Kidney epithelial cell (primary cell): Measurements from ENCODE around the gene RNF138. TPM values are rescaled to one million over a fixed set of nuclear protein-coding genes. Genes with fewer than 3 reads are reported as not detected.

ENCODE experiments used
- DNase-seq: peaks from one replicate; pipeline ENCODE4 v3.0.0-alpha.2; 2010; ENCODE audit warnings: low read depth
- H3K27me3 ChIP-seq: 2 replicates; pipeline ENCODE4 v1.6.0; 2011; ENCODE audit warnings: low read length; ENCODE audit not compliant: control insufficient read depth, insufficient read depth
- H3K36me3 ChIP-seq: 2 replicates; pipeline ENCODE4 v1.5.1; 2011; ENCODE audit warnings: low read length; ENCODE audit not compliant: control insufficient read depth, insufficient read depth
- H3K4me3 ChIP-seq: 2 replicates; pipeline ENCODE4 v1.5.1; 2011; ENCODE audit warnings: low read depth, mild to moderate bottlenecking, control low read depth, low read length
- total RNA-seq: library from RNA; depleted of rRNA; stranded (reverse); fragments of >200 nt; gene quantifications from 2 replicates; pipeline ENCODE4 v1.2.3, GENCODE V29; 2015
- TF ChIP-seq, protein P1 (sequence below): IDR thresholded peaks from 2 replicates; pipeline ENCODE4 v1.5.1; 2011; ENCODE audit warnings: mild to moderate bottlenecking, moderate library complexity, low read length, control low read depth, inconsistent platforms; ENCODE audit not compliant: insufficient read depth, poor library complexity, severe bottlenecking

The RNF138 gene
- total RNA-seq, 1 donor from 2014 or later, result 18.6 TPM

- H3K4me3 ChIP-seq, result no peak overlapping the region
- TF ChIP-seq, protein P1, sequence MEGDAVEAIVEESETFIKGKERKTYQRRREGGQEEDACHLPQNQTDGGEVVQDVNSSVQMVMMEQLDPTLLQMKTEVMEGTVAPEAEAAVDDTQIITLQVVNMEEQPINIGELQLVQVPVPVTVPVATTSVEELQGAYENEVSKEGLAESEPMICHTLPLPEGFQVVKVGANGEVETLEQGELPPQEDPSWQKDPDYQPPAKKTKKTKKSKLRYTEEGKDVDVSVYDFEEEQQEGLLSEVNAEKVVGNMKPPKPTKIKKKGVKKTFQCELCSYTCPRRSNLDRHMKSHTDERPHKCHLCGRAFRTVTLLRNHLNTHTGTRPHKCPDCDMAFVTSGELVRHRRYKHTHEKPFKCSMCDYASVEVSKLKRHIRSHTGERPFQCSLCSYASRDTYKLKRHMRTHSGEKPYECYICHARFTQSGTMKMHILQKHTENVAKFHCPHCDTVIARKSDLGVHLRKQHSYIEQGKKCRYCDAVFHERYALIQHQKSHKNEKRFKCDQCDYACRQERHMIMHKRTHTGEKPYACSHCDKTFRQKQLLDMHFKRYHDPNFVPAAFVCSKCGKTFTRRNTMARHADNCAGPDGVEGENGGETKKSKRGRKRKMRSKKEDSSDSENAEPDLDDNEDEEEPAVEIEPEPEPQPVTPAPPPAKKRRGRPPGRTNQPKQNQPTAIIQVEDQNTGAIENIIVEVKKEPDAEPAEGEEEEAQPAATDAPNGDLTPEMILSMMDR, result no peak
- no peaks in the 10 kb centered on the region for H3K27me3 ChIP-seq
- H3K36me3 ChIP-seq, result no peaks in the 10 kb centered on the region
- DNase-seq, result no peak
Observed at GRCh38 chr18:32057624-32058165, 34.0 kb upstream of the RNF138 start.

GRCh38 chr18:32060026-32060425 lies 31.6 kb upstream of the RNF138 start:
- Histone ChIP-seq H3K4me3 (no peak overlapping the region), H3K36me3 (no peaks in the 10 kb centered on the region), H3K27me3 (no peaks in the 10 kb centered on the region)
- no peak for DNase-seq
- TF ChIP-seq, protein P1, result no peak

DNA sequence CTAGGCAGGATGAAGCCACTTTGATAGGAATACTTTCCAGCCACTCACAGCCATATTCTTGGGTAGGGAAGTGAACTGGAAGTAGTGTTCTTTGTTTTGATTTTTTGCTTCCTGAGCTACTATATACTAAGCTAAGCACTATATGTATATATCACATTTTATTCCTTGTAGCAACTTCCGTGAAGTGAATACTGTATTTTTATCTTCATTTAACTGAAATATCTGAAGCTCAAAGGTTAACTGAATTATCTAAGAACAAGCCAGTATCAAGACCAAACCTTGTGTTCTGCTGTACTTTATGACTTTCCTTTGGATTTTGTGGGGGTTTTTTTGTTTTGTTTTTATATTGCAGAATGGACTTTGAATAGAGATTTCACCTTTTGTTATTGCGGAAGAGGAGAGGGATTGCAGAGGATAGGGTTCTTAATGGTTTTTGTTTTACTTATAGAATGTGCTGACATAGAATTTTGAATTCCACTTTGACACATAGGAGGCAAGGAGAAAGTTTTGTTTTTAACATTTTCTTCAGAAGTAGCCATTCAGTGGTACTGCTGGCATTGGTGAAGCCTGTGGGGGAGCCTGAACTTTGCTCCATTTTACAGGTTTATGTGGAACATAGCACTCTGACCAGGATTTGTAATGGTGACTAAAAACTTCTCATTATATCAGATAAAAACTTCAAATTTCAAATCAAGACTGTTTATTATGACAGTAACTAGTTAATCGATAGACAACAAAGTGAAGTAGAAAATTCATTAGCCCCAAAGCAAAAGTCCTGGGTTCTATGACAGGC lies 24.1 kb upstream of the RNF138 start:
- no peak overlapping the region for H3K4me3 ChIP-seq
- TF ChIP-seq, protein P1, result no peak
- DNase-seq, result no peak
- no peaks in the 10 kb centered on the region for H3K27me3 ChIP-seq
- no peaks in the 10 kb centered on the region for H3K36me3 ChIP-seq

GRCh38 chr18:32072321-32072720 lies 19.4 kb upstream of the RNF138 start:
- Histone ChIP-seq H3K36me3 (no peaks in the 10 kb centered on the region), H3K27me3 (no peaks in the 10 kb centered on the region), H3K4me3 (no peak overlapping the region)
- TF ChIP-seq, protein P1, result peak; percentile 44
- no peak for DNase-seq

GRCh38 chr18:32074206-32074605 lies 17.5 kb upstream of the RNF138 start:
- DNase-seq, result no peak
- Histone ChIP-seq H3K36me3 (no peaks in the 10 kb centered on the region), H3K27me3 (no peaks in the 10 kb centered on the region), H3K4me3 (no peak overlapping the region)
- TF ChIP-seq, protein P1, result no peak
